ENCODE results near the gene SQSTM1. TPM values are rescaled to one million over a fixed set of nuclear protein-coding genes. Genes with fewer than 3 reads are reported as not detected.

The SQSTM1 gene
- total and polyA plus RNA-seq, 2 donors (not counting 1 experiment from before 2014, with no cell fraction given), result 72.2 to 400 TPM

GRCh38 chr5:179803651-179804554 lies 16.8 kb upstream of the SQSTM1 start:
- peaks cover 39% of the 10 kb centered on the region for H3K79me2 ChIP-seq (ENCODE audit: control insufficient read depth, insufficient read depth, low read length)

More at GRCh38 chr5:179803651-179804554, 16.8 kb upstream of the SQSTM1 start:
- Histone ChIP-seq H2AFZ (ENCODE audit: insufficient read depth, low read depth, low read length, poor library complexity, severe bottlenecking) (no peak overlapping the region), H3K36me3 (replicated peaks in 1 of 2; ENCODE audit: control extremely low read depth in 1 of 2, control insufficient read depth in 1 of 2, extremely low read depth in 1 of 2, insufficient read depth in 2 of 2, low read length in 1 of 2) (peaks cover 0 to 21% of the 10 kb centered on the region in 2 experiments), H4K20me1 (ENCODE audit: control insufficient read depth, insufficient read depth, low read length, poor library complexity, severe bottlenecking) (peaks cover 56% of the 10 kb centered on the region), H3K4me2 (replicated peaks; ENCODE audit: low read depth, low read length, poor library complexity, severe bottlenecking) (peak overlapping the region; percentile 94), H3K27ac (ENCODE audit: low read length in 2 of 2) (peak overlapping the region in 1 of 2 donors; percentile 36), H3K4me3 (ENCODE audit: control extremely low read depth in 1 of 5, extremely low read depth in 1 of 5, insufficient read depth in 1 of 5, low read depth in 2 of 5, low read length in 4 of 5) (no peak overlapping the region), H3K9me3 (ENCODE audit: control extremely low read depth in 1 of 3, control insufficient read depth in 2 of 3, insufficient read depth in 1 of 3, low read length in 2 of 3) (no peaks in the 10 kb centered on the region), H3K4me1 (ENCODE audit: control insufficient read depth in 2 of 2, insufficient read depth in 2 of 2, low read length in 2 of 2) (peaks cover 28 to 36% of the 10 kb centered on the region in 2 donors), H3K9ac (ENCODE audit: low read length) (no peak overlapping the region), H3K27me3 (replicated peaks in 1 of 4; ENCODE audit: control extremely low read depth in 1 of 4, control insufficient read depth in 3 of 4, insufficient read depth in 4 of 4, low read length in 3 of 4) (no peaks in the 10 kb centered on the region)
- peak; percentile 36 for DNase-seq
- POLR2A ChIA-PET, result interaction anchor here (0.5 to 0.9 kb wide), 4 partner anchors 9 to 167 kb away, joined by 3 to 10 read pairs (median 4); no protein-coding TSS in a partner anchor
- TF ChIP-seq, protein P1, sequence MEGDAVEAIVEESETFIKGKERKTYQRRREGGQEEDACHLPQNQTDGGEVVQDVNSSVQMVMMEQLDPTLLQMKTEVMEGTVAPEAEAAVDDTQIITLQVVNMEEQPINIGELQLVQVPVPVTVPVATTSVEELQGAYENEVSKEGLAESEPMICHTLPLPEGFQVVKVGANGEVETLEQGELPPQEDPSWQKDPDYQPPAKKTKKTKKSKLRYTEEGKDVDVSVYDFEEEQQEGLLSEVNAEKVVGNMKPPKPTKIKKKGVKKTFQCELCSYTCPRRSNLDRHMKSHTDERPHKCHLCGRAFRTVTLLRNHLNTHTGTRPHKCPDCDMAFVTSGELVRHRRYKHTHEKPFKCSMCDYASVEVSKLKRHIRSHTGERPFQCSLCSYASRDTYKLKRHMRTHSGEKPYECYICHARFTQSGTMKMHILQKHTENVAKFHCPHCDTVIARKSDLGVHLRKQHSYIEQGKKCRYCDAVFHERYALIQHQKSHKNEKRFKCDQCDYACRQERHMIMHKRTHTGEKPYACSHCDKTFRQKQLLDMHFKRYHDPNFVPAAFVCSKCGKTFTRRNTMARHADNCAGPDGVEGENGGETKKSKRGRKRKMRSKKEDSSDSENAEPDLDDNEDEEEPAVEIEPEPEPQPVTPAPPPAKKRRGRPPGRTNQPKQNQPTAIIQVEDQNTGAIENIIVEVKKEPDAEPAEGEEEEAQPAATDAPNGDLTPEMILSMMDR (IDR thresholded peaks at IDR 0.05), result no peak
- no peak for TF ChIP-seq EZH2 (IDR thresholded peaks at IDR 0.05; ENCODE audit: borderline replicate concordance, insufficient read depth, low read depth, low read length, poor library complexity, severe bottlenecking)
- intact Hi-C loops (cut with micrococcal nuclease), result loop anchor here (2.0 to 5.0 kb wide), 3 partner anchors 33 to 268 kb away; partner anchors contain the start of genes RNF130 and TBC1D9B
- Mint-ChIP-seq H3K27me3 (no peaks in the 10 kb centered on the region), H3K27ac (peak overlapping the region; percentile 81), H3K4me3 (peak overlapping the region; percentile 82), H3K4me1 (peaks cover 33% of the 10 kb centered on the region), H3K9me3 (ENCODE audit: insufficient read depth) (no peaks in the 10 kb centered on the region)
- peak; percentile 16 for ATAC-seq (ENCODE audit: low read depth)
- WGBS (ENCODE audit: insufficient coverage), result 36% methylated on average over 18 of the region's 18 CpGs
- CTCF ChIA-PET, result interaction anchor here (0.7 to 2.6 kb wide), 4 partner anchors 29 to 171 kb away, joined by 5 to 21 read pairs (median 6); no protein-coding TSS in a partner anchor

All from B cell (primary cell).